T-helper 1 cell treated with Interleukin-12 subunit alpha and Interleukin-12 subunit beta and Interleukin-4 antibody, amounts not matched to agents 30 μg/mL and 1 μg/mL, for 36 hours (primary cell): Measurements from ENCODE around the gene PDE9A.

Experiments used
- H3K27ac Mint-ChIP-seq: one replicate; pipeline ENCODE4 v1.8.0; 2021; ENCODE audit warnings: mild to moderate bottlenecking, mixed read lengths
- H3K27me3 Mint-ChIP-seq: one replicate; pipeline ENCODE4 v1.8.0; 2021; ENCODE audit warnings: low read depth, mixed read lengths
- H3K36me3 Mint-ChIP-seq: one replicate; pipeline ENCODE4 v1.8.0; 2021; ENCODE audit warnings: low read depth, mixed read lengths
- H3K4me1 Mint-ChIP-seq: one replicate; pipeline ENCODE4 v1.8.0; 2021; ENCODE audit warnings: low read depth, mixed read lengths
- H3K4me3 Mint-ChIP-seq: one replicate; pipeline ENCODE4 v1.8.0; 2021; ENCODE audit warnings: mild to moderate bottlenecking, moderate library complexity, mixed read lengths
- H3K9me3 Mint-ChIP-seq: one replicate; pipeline ENCODE4 v1.8.0; 2021; ENCODE audit warnings: mixed read lengths

Gene PDE9A

DNA sequence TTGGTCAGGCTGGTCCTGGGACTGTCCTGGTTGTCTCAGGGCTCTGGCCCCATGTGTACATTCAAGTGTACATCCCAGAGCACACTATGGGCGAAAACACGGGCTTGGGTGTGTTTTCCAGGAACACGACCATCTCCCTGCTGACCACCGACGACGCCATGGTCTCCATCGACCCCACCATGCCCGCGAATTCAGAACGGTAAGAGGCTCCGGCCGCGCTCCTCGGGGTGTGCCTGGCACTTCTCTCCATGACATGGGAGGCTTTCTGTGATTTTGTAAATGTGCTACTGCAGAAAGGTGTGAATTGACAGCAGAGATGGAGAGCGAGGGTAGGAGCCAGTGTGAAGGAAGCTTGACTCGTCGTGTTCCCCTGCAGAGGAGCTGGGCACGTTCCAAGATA is 34.4 kb downstream of the PDE9A start:
- Mint-ChIP-seq H3K27ac (peak overlapping the region; percentile 46), H3K4me3 (no peak overlapping the region), H3K4me1 (peaks cover 25% of the 10 kb centered on the region), H3K36me3 (no peaks in the 10 kb centered on the region), H3K27me3 (no peaks in the 10 kb centered on the region), H3K9me3 (no peaks in the 10 kb centered on the region)

DNA sequence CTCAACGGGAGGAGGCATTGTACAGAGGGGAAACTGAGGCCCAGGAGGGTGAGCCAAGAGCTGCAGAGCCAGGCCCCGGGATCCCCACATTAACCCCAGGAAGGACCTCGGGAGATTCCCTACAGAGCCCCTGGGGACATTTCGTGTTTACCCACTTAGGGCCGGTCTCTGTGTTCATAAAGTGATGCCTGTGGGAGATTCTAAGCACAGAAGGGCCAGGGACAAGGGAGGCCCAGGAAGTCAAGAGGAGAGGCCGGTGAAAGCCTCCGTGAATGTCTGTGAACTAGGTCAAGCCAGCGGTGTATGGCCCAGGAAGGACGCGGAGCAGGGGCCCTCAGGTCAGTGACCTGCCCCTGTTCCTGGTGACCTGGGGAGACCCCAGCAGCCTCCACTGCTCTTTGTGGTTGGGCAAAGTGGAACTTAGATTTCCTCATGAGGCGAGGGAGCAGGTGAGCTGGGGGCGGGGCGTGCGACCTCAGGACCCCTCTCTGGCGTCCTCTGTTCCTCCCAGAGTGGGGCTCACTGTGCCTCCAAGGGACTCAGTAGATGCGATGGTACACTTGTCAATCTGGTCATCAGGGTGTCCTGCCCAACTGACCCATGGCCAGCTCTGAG is 34.9 kb downstream of the PDE9A start:
- no peak overlapping the region for H3K27ac Mint-ChIP-seq
- H3K9me3 Mint-ChIP-seq: no peaks in the 10 kb centered on the region
- no peaks in the 10 kb centered on the region for H3K36me3 Mint-ChIP-seq
- H3K4me3 Mint-ChIP-seq: no peak overlapping the region
- H3K27me3 Mint-ChIP-seq: no peaks in the 10 kb centered on the region
- peaks cover 21% of the 10 kb centered on the region for H3K4me1 Mint-ChIP-seq

DNA sequence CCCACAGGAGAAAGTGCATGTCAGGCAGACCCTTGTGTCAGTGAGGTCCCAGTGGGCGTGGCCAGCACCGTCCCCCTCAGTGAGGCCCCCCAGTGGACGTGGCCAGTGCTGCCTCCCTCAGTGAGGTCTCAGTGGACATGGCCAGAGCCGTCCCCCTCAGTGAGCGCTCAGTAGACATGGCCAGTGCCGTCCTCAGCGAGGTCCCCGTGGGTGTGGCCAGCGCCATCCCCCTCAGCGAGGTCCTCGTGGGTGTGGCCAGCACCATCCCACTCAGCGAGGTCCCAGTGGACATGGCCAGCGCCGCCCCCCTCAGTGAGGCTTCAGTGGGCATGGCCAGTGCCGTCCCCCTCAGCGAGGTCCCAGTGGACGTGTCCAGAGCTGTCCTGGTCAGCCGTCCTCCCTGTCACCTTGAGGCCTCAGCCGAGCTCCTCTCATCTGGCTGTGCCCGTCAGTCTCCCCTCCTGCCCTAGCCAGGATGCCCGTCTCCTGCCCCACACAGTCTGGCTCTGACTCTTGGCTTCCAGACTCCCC is 35.5 kb downstream of the PDE9A start:
- no peak overlapping the region for H3K27ac Mint-ChIP-seq
- no peaks in the 10 kb centered on the region for H3K9me3 Mint-ChIP-seq
- peaks cover 15% of the 10 kb centered on the region for H3K4me1 Mint-ChIP-seq
- H3K36me3 Mint-ChIP-seq: no peaks in the 10 kb centered on the region
- H3K27me3 Mint-ChIP-seq: no peaks in the 10 kb centered on the region
- H3K4me3 Mint-ChIP-seq: no peak overlapping the region

DNA sequence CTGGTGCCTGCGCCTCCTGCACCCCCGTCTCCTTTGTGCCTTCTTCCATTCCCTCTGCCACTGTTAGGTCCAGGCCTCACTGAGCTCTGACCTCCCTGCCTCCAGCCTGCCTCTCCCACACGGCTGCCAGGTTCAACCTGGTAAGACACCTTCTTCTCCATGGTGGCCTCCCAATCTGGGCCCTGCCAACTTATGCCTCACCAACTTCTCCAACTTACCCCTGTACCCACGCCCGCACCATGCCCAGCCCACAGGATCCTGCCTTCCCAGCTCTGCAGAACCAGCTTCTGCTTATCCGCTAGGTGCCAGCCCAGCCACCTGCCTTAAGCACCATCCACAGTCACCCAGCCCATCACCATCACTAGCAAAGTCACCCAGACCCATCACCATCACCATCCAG is 37.2 kb downstream of the PDE9A start:
- no peak overlapping the region for H3K4me3 Mint-ChIP-seq
- no peaks in the 10 kb centered on the region for H3K27me3 Mint-ChIP-seq
- peaks cover 2% of the 10 kb centered on the region for H3K4me1 Mint-ChIP-seq
- H3K9me3 Mint-ChIP-seq: no peaks in the 10 kb centered on the region
- peaks cover 2% of the 10 kb centered on the region for H3K36me3 Mint-ChIP-seq
- H3K27ac Mint-ChIP-seq: no peak overlapping the region

DNA sequence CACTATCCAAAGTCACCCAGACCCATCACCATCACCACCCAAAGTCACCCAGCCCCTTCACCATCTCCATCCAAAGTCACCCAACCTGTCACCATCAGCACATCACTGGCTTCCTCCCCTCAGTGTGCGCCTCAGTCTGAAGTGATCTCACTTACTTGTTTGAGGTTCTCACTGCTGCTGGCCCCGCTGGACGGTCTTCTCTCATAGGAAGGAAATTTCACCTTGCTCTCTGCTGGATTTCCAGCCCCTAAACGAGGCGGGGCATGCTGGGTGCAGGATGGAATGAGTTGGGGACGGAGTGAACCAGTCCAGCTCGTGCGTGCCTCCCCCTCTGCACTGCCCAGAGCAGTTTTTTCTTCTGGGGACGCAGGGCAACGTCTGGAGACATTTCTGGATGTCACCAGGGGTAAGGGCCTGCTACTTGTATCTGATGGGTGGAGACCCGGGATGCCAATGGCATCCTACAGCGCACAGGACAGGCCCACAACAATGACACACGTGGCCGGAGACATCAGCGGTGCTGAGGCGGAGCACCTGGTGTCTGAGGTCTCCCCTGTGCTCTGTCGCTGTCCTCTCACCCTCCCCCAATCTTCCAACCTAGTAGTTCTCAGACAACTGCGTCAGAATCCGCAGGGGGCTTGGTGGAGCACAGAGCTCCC is 38.6 kb downstream of the PDE9A start:
- H3K36me3 Mint-ChIP-seq: peaks cover 2% of the 10 kb centered on the region
- no peaks in the 10 kb centered on the region for H3K9me3 Mint-ChIP-seq
- H3K27ac Mint-ChIP-seq: no peak overlapping the region
- H3K4me1 Mint-ChIP-seq: peaks cover 2% of the 10 kb centered on the region
- no peak overlapping the region for H3K4me3 Mint-ChIP-seq
- no peaks in the 10 kb centered on the region for H3K27me3 Mint-ChIP-seq

DNA sequence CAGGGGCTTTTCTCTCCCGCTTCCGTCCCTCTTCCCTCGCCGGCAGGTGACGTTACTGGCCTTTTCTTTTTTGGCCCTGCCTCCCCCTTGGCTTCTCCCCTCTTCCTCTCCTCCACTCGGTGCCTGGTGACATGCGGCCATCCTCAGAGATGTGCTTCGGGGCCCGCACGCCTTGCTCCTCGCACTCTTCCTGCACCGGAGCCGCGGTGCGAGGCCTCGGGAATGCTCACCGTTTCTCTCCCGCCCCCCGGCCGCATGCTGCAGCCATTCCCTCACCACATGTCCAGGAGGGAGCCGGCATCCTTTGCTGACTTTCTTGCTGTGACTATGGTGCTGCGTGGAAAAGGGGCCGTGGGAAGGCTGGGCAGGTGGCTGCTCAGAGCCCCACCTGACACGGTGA is 39.3 kb downstream of the PDE9A start:
- peaks cover 2% of the 10 kb centered on the region for H3K36me3 Mint-ChIP-seq
- H3K4me1 Mint-ChIP-seq: peaks cover 4% of the 10 kb centered on the region
- H3K4me3 Mint-ChIP-seq: no peak overlapping the region
- H3K27me3 Mint-ChIP-seq: no peaks in the 10 kb centered on the region
- no peak overlapping the region for H3K27ac Mint-ChIP-seq
- H3K9me3 Mint-ChIP-seq: no peaks in the 10 kb centered on the region

DNA sequence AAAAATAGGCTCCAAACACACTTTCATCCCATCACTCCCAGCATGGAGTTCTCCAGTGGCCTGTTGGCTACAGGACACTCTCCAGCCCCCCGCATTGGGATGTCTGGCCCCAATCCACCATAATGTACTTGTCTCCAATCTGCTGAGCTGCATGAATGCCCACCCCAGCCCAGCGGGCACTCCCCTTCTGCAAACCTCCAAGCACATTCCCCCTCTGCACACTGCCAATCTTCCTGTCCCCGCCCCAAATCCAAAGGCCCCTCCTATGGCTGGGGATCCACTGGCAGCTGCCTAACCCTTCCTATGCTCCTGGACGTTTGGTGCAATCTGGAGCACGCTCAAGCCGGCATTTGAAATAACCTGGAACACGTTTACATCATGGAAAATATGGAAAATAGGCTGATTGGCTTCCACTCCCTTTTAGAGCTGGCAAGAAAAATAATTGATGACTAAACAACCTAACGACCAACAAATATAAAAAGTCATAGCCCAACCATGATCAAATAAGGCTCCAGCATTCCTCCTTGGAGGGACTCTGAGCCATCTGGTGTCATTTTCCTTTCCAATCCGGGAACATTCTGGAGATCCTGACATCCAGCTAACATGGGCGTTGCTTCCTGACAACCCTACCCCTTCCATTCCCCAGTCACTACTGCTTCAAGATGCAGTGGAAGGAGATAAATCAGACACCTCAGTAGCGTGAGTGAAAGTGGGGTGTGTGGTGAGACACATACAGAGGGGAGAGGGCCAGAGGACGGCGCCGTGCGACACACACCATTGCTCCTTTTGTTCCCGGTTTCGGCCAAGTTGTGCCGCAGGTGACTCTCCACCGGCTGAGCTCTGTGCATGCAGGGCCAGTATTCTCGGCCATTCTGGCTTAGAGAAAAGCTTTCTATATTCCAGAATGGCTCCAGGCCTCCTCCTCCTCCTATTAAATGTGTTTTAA is 41.6 kb downstream of the PDE9A start:
- no peak overlapping the region for H3K4me3 Mint-ChIP-seq
- no peaks in the 10 kb centered on the region for H3K27me3 Mint-ChIP-seq
- H3K27ac Mint-ChIP-seq: no peak overlapping the region
- H3K9me3 Mint-ChIP-seq: no peaks in the 10 kb centered on the region
- H3K36me3 Mint-ChIP-seq: peaks cover 2% of the 10 kb centered on the region
- H3K4me1 Mint-ChIP-seq: peaks cover 2% of the 10 kb centered on the region

DNA sequence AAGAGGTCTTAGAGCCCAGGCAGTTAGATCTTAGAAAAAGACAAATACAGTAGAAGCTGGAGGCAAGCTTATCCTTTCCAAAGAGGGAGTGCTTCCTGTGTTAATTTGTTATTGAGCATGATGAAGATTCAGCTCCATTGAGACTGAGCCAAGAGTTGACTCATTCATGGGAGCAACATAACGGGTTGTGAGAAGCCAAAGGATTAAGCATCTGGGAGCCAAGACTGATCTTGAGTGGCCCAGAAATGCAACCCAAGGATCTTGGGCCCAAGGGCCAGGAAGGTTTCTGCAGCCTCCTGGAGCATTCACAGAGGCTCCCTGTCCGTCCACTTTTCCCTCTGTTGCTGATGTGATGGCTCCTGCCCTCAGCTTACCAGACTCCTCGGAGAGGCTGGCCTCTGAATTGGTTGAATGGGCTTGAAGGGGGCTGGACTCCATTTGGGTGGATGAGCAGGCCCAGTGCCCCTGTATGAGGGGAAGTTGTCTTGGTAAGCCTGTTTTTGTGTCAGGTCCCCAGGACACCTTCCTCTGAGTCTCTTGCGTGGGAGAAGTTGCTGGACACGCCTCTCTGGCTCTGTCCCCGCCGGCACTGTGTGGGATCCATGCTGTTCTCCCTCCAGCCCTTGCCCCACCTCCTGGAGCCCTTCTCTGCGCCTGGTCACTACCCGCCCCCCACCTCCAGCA is 42.4 kb downstream of the PDE9A start:
- no peaks in the 10 kb centered on the region for H3K27me3 Mint-ChIP-seq
- no peak overlapping the region for H3K27ac Mint-ChIP-seq
- H3K4me3 Mint-ChIP-seq: no peak overlapping the region
- no peaks in the 10 kb centered on the region for H3K9me3 Mint-ChIP-seq
- peaks cover 2% of the 10 kb centered on the region for H3K4me1 Mint-ChIP-seq
- H3K36me3 Mint-ChIP-seq: peaks cover 2% of the 10 kb centered on the region

DNA sequence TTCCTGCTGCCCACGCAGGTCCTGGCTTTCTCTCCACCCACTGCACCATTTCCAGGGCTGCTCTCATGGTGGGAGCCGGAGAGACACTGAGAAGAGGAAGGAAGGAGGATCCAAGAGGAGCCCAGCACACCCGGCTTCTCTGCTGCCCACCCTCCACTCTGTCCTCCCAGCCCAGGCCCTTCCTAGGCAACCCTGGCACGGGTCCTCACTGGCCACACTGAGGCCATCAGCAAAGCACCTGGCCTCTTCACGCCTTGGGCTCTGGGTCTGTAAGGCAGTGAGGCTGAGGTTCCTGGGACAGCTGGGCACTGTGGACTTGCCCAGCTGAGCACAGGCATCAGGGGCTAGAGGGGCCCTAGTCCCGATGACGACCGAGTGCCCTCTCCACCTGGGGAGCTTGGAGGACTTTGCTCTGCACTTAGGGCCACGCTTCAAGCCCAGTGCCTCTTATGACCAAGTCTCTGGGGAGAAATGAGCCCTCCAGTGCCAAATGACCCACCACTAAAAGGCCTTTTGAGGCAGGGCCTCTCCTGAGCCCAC is 43.1 kb downstream of the PDE9A start:
- Mint-ChIP-seq H3K27ac (peak overlapping the region; percentile 49), H3K9me3 (no peaks in the 10 kb centered on the region), H3K36me3 (peaks cover 2% of the 10 kb centered on the region), H3K4me1 (peaks cover 2% of the 10 kb centered on the region), H3K4me3 (no peak overlapping the region), H3K27me3 (no peaks in the 10 kb centered on the region)

DNA sequence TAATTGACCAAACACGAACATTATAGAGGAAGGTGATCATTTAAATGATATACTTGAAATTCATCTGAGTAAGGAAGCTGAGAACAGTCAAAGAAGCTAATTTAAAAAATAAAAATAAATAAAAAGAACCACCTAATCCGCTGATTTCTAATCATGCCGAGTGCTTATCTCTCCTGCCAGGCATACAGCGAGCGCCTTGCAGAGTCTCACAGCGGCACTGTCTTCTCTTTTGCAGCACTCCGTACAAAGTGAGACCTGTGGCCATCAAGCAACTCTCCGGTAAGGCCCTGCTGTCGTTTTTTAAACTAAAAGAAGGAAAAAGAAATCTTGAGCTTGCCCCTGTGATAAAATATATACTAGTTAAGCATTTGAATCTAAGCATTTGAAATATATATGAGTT is 45.3 kb downstream of the PDE9A start:
- Mint-ChIP-seq H3K36me3 (peaks cover 4% of the 10 kb centered on the region), H3K4me3 (no peak overlapping the region), H3K27ac (no peak overlapping the region), H3K9me3 (no peaks in the 10 kb centered on the region), H3K4me1 (peaks cover 2% of the 10 kb centered on the region), H3K27me3 (peaks cover 5% of the 10 kb centered on the region)

DNA sequence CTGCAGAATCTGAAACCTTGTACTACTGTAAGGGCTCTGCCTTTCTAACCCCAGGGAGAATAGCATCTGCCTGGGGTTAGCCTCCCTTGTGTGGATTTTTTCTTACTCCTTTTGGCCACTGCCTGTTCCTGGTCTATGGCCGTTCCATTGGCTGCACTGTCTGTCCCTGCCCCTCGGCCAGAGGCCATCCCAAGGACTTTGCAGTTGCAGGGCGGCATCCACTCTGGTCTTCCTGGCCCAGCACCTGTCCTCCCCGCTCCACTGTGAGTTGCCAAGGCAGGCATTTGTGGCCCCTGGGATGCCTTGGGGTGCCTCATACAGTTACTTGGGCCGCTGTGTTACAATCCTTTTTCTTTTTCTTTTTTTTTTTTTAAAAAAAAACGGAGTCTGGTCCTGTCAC is 45.8 kb downstream of the PDE9A start:
- Mint-ChIP-seq H3K36me3 (peaks cover 4% of the 10 kb centered on the region), H3K27me3 (peaks cover 5% of the 10 kb centered on the region), H3K27ac (no peak overlapping the region), H3K4me3 (no peak overlapping the region), H3K4me1 (peaks cover 2% of the 10 kb centered on the region), H3K9me3 (no peaks in the 10 kb centered on the region)

DNA sequence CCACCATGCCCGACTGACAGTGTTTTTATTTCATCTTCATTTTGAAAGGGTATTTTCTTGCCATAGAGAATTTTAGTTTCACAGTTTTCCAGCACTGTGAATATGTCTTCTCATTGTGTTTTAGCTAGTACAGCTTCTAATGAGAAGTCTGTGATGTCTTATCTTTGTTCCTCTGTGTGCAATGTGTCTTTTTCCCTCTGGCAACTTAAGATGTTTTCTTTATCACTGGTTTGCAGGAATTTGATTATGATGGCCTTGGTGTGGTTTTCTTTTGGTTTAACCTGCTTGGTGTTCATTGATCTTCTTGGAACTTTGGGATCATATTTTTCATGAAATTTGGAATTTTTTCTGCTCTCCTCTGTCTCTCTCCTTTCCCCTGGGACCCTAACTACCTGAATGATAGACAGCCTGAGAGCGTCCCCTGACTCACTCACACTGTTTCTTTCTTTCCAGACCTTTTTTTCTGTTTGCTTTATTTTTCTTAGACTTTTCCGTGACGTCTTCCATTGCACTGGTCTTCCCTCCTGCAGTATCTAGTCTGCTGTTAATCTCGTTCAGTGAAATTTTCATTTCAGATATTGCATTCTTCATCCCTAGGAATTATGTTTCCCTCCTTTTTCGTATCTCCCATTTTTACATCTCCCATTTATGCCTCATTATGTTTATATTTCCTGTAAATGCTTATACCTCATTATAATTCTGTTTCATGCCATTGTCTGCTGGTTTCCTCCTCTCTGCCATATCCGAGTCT is 48.5 kb downstream of the PDE9A start:
- H3K36me3 Mint-ChIP-seq: peaks cover 1% of the 10 kb centered on the region
- H3K27ac Mint-ChIP-seq: no peak overlapping the region
- no peaks in the 10 kb centered on the region for H3K9me3 Mint-ChIP-seq
- peaks cover 5% of the 10 kb centered on the region for H3K27me3 Mint-ChIP-seq
- peaks cover 2% of the 10 kb centered on the region for H3K4me1 Mint-ChIP-seq
- no peak overlapping the region for H3K4me3 Mint-ChIP-seq

DNA sequence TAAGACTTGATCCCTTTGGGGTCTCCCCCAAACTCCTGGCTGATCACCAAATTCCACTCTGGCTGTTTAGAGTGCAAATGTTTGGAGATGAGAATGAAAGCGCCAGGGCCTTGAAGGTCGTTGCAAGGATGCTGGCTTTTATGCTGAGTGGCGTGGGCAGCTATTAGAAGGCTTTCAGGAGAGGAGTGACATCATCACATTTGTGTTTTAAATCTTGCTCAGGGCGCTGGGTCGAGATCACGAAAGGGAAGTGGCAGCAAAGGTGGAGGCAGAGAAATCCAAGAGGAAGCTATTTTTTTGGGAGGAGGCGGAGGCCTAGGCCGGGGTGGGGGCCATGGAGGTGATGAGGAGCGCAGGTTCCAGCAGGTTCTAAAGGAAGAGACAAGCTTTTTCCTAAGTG is 49.3 kb downstream of the PDE9A start:
- Mint-ChIP-seq H3K36me3 (peaks cover 1% of the 10 kb centered on the region), H3K9me3 (no peaks in the 10 kb centered on the region), H3K4me3 (no peak overlapping the region), H3K4me1 (no peaks in the 10 kb centered on the region), H3K27ac (no peak overlapping the region), H3K27me3 (peaks cover 5% of the 10 kb centered on the region)
